Common myeloid progenitor, CD34-positive (primary cell): Measurements from ENCODE around the gene ADGRD1.

Source experiments
- CTCF ChIA-PET: fragments of 350-600 bp; sonication (Branson Sonifier 250); formaldehyde crosslinking; loops from one replicate; lab custom pipeline; 2021; ENCODE audit warnings: antibody characterized with exemption; lab: Charles Lee
- POLR2A ChIA-PET: fragments of 350-600 bp; sonication (Branson Sonifier 250); formaldehyde crosslinking; loops from one replicate; lab custom pipeline; 2021; ENCODE audit warnings: antibody characterized with exemption; lab: Charles Lee
- DNase-seq, 3 donors: peaks; one replicate each; pipeline versions ENCODE4 v3.0.0 to v3.0.0-alpha.2; 2013
- H3K27ac ChIP-seq, 2 experiments: 1 replicate in 1 of 2; 2 replicates in 1 of 2; pipeline ENCODE4 v1.7.0; 2013; ENCODE audit warnings: inconsistent platforms in 2 of 2, low read length in 2 of 2, mild to moderate bottlenecking in 2 of 2, low read depth in 1 of 2, moderate library complexity in 1 of 2; ENCODE audit not compliant: severe bottlenecking in 2 of 2, insufficient read depth in 1 of 2, poor library complexity in 1 of 2
- H3K27me3 ChIP-seq, 5 experiments: replicated peaks in 2 of 5; 1 replicate in 3 of 5; 2 replicates in 2 of 5; pipeline versions ENCODE4 v1.6.1 to v1.7.0; 2013; ENCODE audit warnings: low read length in 4 of 5, mild to moderate bottlenecking in 2 of 5, moderate library complexity in 2 of 5, inconsistent platforms in 1 of 5; ENCODE audit not compliant: insufficient read depth in 5 of 5, control insufficient read depth in 4 of 5
- H3K36me3 ChIP-seq, 4 experiments: 1 replicate in 2 of 4; 2 replicates in 2 of 4; pipeline versions ENCODE4 v1.6.1 to v1.7.0; 2013; ENCODE audit warnings: low read length in 3 of 4, control low read depth in 1 of 4, mild to moderate bottlenecking in 1 of 4; ENCODE audit not compliant: control insufficient read depth in 4 of 4, insufficient read depth in 4 of 4
- H3K4me1 ChIP-seq, 4 experiments: 1 replicate in 3 of 4; 2 replicates in 1 of 4; pipeline versions ENCODE4 v1.6.1 to v1.7.1; 2013; ENCODE audit warnings: low read length in 3 of 4, mild to moderate bottlenecking in 3 of 4, control low read depth in 1 of 4, inconsistent platforms in 1 of 4, moderate library complexity in 1 of 4; ENCODE audit not compliant: control insufficient read depth in 4 of 4, insufficient read depth in 4 of 4; ENCODE audit errors: control extremely low read depth in 1 of 4
- H3K4me3 ChIP-seq, 7 experiments: 1 replicate in 4 of 7; 2 replicates in 3 of 7; pipeline versions ENCODE4 v1.5.1 to v1.7.0; 2013; ENCODE audit warnings: mild to moderate bottlenecking in 7 of 7, low read length in 6 of 7, moderate library complexity in 6 of 7, inconsistent platforms in 2 of 7, low read depth in 2 of 7, control low read depth in 1 of 7; ENCODE audit not compliant: insufficient read depth in 4 of 7, control insufficient read depth in 1 of 7; ENCODE audit errors: extremely low read depth in 1 of 7
- H3K9me3 ChIP-seq, 5 experiments: 1 replicate in 4 of 5; 2 replicates in 1 of 5; pipeline versions ENCODE4 v1.6.1 to v1.7.1; 2013; ENCODE audit warnings: low read length in 4 of 5, mild to moderate bottlenecking in 2 of 5, inconsistent platforms in 1 of 5, low read depth in 1 of 5, moderate library complexity in 1 of 5; ENCODE audit not compliant: control insufficient read depth in 4 of 5, insufficient read depth in 2 of 5; ENCODE audit errors: control extremely low read depth in 1 of 5
- WGBS: methylation state at CpG from one replicate; pipeline ENCODE4 v1.1.5; 2013; ENCODE audit not compliant: insufficient coverage; 5-methylcytosine and 5-hydroxymethylcytosine counted together

Gene ADGRD1

GRCh38 chr12:131091976-131092691 is 138.4 kb downstream of the ADGRD1 start:
- POLR2A ChIA-PET, result no interaction called here
- Histone ChIP-seq H3K27ac (no peak overlapping the region), H3K27me3 (peaks cover 0 to 4% (median 0%) of the 10 kb centered on the region in 5 experiments), H3K4me3 (no peak overlapping the region), H3K9me3 (no peaks in the 10 kb centered on the region), H3K36me3 (no peaks in the 10 kb centered on the region), H3K4me1 (peaks cover 0 to 22% (median 18%) of the 10 kb centered on the region in 4 experiments)
- CTCF ChIA-PET, result interaction anchor here (0.6 kb wide), 2 partner anchors 503 to 647 kb away, joined by 3 read pairs; no protein-coding TSS in a partner anchor
- DNase-seq, result no peak
- 92% methylated on average over 15 of the region's 18 CpGs for WGBS

- no peaks in the 10 kb centered on the region for H3K9me3 ChIP-seq
- peaks cover 0 to 22% (median 18%) of the 10 kb centered on the region in 4 experiments for H3K4me1 ChIP-seq
- CTCF ChIA-PET, result interaction anchor here (0.6 to 1.5 kb wide), 5 partner anchors 12 to 646 kb away, joined by 3 to 11 read pairs (median 3); no protein-coding TSS in a partner anchor
- POLR2A ChIA-PET, result interaction anchor here (1.2 kb wide), 1 partner anchor 35 kb away, joined by 3 read pairs; no protein-coding TSS in a partner anchor
- peak overlapping the region in 3 of 7 experiments; percentile 9 to 32 (median 24) for H3K4me3 ChIP-seq
- peaks cover 0 to 4% (median 0%) of the 10 kb centered on the region in 5 experiments for H3K27me3 ChIP-seq
- H3K27ac ChIP-seq, result no peak overlapping the region
- H3K36me3 ChIP-seq, result no peaks in the 10 kb centered on the region
- WGBS, result 8% methylated on average over 20 of the region's 21 CpGs
- DNase-seq, result peak; percentile 54 to 90 (median 87)
Observed at GRCh38 chr12:131092901-131093603, 139.3 kb downstream of the ADGRD1 start.

GRCh38 chr12:131093604-131093955 is 139.9 kb downstream of the ADGRD1 start:
- Histone ChIP-seq H3K36me3 (no peaks in the 10 kb centered on the region), H3K9me3 (no peaks in the 10 kb centered on the region), H3K4me1 (peaks cover 0 to 22% (median 18%) of the 10 kb centered on the region in 4 experiments), H3K27ac (no peak overlapping the region), H3K27me3 (peaks cover 0 to 4% (median 0%) of the 10 kb centered on the region in 5 experiments), H3K4me3 (peak overlapping the region in 2 of 7 experiments; percentile 24 to 32)
- no peak for DNase-seq
- CTCF ChIA-PET, result interaction anchor here (0.9 to 1.5 kb wide), 4 partner anchors 11 to 176 kb away, joined by 3 to 11 read pairs (median 4); no protein-coding TSS in a partner anchor
- POLR2A ChIA-PET, result interaction anchor here (1.2 kb wide), 1 partner anchor 36 kb away, joined by 3 read pairs; no protein-coding TSS in a partner anchor
- 59% methylated on average over 3 of the region's 5 CpGs for WGBS

- 91% methylated on average over 8 of the region's 11 CpGs for WGBS
- Histone ChIP-seq H3K27ac (no peak overlapping the region), H3K4me1 (peaks cover 0 to 22% (median 18%) of the 10 kb centered on the region in 4 experiments), H3K36me3 (no peaks in the 10 kb centered on the region), H3K9me3 (no peaks in the 10 kb centered on the region), H3K4me3 (no peak overlapping the region), H3K27me3 (peaks cover 0 to 4% (median 0%) of the 10 kb centered on the region in 5 experiments)
- ChIA-PET POLR2A (interaction anchor here (1.2 kb wide), 1 partner anchor 36 kb away, joined by 3 read pairs; no protein-coding TSS in a partner anchor), CTCF (interaction anchor here (0.9 to 1.5 kb wide), 5 partner anchors 10 to 177 kb away, joined by 3 to 11 read pairs (median 4); no protein-coding TSS in a partner anchor)
- no peak for DNase-seq
Observed at GRCh38 chr12:131093971-131094830, 140.5 kb downstream of the ADGRD1 start.

GRCh38 chr12:131094831-131095805 is 141.4 kb downstream of the ADGRD1 start:
- H3K36me3 ChIP-seq, result no peaks in the 10 kb centered on the region
- H3K4me3 ChIP-seq, result no peak overlapping the region
- 93% methylated on average over 19 of the region's 25 CpGs for WGBS
- peaks cover 0 to 22% (median 18%) of the 10 kb centered on the region in 4 experiments for H3K4me1 ChIP-seq
- H3K27me3 ChIP-seq, result peaks cover 0 to 5% (median 0%) of the 10 kb centered on the region in 5 experiments
- ChIA-PET POLR2A (no interaction called here), CTCF (interaction anchor here (1.2 kb wide), 1 partner anchor 9 kb away, joined by 6 read pairs; no protein-coding TSS in a partner anchor)
- DNase-seq, result no peak
- H3K9me3 ChIP-seq, result peaks cover 0 to 1% (median 0%) of the 10 kb centered on the region in 5 experiments
- H3K27ac ChIP-seq, result no peak overlapping the region
